Activated T-helper 1 cell treated with anti-CD3 and anti-CD28 coated beads, Interleukin-2, amount 50 U/mL, for 16 hours (primary cell): ENCODE measurements around the gene TMEM167A.

Experiments
- DNase-seq, 2 donors: peaks; one replicate each; pipeline ENCODE4 v3.0.0-alpha.2; 2020; ENCODE audit warnings: low read depth in 1 of 2, low spot score in 1 of 2

TMEM167A gene

DNA sequence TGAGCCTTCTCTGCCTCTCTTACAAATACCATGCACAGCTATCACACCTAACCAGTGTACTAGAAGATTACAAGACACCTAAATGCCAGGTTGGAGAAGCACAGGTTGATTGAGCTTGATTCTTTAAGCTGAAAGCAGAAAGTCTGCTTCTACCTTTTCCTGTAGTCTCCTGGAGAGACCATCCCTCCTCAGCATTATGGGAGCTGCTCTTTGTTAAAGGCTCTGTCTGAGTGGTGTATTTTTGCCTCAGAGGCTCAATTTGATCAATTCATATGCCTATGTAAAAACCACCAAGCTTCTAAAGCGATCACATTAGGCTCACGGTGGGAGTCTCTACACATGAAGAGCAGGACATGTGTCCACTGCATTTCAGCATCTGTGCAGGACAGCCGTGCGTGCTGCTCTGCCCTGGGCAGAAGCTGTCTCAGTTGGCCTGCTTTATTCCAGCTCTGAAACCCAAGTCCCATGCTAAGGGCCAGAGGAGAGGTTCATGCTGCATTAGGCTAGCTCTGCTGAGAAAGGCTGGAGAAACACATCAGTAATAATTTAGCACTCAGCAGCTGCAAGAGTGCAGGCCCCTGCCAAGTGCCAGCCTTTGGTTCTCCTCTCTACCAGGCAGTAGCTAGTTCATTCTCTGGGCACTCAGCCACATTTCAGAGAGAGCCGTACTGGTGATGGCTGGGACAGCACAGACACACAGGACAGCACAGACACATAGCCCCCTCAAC is 41.7 kb downstream of the TMEM167A start:
- DNase-seq, result no peak

DNA sequence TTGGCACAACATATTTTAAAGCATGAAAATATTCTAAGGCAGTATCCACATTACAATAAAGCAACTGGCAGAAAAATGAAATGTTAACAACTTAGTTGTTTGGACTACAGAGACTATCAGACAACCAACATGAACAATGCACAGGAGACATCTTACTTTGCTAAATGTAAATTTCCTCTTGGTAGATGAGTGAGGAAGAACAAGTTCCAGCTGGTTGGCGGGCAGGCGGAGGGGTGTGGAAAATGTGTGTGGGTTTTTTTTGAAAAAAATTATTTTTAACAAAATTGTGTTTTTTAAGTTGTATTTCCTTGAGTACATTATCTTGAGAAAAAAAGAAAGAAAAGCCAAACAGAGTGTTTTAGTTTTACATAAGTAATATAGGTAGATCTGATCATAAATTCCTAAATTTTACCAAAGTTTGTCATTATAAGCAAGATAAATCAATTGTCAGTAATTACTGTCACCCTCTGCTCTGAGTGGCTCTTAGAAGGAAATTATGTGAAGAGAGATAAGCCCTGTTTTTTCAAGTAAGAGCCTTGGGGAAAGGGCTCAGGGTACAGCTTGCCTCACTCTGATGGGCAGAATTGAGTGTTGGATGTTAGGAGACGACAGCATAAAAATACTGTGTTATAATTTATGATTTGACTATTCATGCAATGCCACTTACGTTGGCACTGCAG is 42.5 kb downstream of the TMEM167A start:
- no peak for DNase-seq

DNA sequence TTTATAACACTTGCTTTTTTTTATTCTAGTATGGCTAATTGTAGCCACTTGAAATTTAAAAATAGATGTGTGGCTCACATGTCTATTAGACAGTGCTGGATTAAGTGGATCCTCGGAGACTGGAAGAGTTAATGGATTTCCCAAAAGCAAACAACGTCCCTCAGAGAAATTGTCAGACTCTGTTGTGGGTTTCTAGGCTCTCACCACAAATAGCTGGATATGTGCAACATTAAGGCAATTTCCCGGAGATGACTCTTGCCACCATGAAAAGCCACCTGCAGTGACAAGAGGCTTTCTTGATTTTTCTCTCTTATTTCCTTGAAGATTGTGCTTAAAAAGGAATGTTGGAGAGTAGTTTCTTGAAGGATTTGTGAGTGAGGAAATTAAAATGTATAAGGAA is 43.2 kb downstream of the TMEM167A start:
- no peak for DNase-seq

DNA sequence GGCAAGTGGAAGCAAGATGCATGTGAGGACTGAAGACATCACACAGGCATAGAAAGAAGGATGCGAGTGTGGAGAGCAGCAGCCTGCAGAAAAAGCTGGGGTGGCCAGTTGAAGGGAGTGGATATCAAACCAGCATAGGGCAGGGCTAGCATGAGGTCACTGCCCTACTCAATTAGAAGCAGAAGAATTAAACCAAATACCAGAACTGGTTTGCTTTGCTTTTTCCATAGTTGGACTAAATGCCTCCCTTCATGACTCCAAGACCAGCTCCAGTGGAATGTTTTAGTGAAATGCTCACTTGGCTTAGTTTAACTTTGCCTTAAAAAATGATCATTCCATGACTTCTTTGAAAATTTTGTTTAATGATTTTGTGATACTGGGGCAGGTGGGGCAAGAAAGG is 45.8 kb downstream of the TMEM167A start:
- no peak for DNase-seq

DNA sequence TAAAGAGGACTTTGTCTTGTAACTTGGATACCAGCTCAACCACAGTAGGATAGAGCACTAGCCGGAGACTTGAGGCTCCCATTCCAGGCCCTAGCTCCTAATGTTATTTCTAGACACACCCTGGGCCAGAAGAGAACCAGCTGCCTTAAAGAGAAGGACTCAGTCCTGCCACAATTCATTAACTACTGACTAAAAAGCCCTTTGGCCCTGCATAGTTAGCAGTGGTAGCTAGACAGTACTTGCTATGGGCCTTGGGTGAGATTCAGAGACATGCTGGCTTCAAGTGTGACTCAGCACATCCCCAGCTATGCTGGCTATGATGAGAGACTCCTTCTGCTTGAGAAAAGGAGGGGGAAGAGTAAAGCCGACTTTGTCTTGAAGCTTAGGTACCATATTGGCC is 47.3 kb downstream of the TMEM167A start:
- DNase-seq, result no peak

DNA sequence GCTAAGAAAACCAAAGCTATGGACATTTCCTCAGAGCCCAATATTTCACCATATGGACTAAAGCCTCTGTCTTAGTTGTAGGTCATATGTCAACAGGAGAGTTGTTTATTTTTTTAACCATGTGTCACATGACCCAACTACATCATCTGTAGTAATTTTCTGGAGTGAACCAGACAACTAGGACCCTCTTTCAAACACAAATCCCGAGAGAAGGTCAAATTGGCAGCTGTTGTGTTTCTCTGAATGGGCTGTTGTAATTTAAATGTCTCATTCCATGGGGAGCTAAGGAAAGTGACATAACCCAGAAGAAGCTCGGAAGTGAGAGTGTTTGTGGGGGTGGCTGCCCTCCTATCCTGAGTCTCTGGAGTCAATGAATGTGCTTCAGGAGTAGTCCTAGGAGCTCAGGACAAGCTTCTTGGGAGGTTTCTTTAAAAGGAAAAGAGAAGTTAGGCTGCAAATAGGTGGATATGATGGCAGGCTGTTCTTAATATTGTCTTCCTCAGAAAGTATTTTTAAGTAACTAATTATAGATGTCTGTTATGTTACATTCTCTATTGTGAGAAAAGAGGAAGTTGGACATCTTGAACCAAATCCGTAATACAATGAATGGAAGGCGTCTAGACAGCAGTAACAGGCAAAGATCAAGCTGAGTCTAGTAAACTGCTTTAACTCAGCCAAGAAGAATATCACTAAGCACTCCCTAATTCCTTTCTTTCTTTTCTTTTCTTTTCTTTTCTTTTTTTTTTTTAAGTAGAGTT is 50.1 kb downstream of the TMEM167A start:
- no peak for DNase-seq

DNA sequence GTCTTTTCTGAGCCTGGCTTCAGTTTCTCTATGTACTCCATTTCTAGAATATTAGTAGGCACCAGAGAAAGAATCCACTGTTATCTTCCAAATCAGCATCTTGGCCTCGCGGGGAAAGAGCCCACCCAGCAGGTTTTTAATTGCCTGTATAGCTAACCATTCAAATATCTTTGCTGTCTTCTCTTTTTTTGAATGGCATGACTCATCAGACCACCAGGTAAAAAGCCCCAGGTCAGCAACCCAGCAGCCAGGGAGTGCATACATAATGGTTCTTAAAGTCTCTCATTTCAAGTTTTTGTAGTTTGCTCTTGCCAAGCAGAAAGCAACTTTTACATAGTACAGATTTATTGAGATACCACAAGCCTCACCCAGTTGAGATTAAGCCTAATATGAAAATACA is 50.7 kb downstream of the TMEM167A start:
- DNase-seq, result no peak

DNA sequence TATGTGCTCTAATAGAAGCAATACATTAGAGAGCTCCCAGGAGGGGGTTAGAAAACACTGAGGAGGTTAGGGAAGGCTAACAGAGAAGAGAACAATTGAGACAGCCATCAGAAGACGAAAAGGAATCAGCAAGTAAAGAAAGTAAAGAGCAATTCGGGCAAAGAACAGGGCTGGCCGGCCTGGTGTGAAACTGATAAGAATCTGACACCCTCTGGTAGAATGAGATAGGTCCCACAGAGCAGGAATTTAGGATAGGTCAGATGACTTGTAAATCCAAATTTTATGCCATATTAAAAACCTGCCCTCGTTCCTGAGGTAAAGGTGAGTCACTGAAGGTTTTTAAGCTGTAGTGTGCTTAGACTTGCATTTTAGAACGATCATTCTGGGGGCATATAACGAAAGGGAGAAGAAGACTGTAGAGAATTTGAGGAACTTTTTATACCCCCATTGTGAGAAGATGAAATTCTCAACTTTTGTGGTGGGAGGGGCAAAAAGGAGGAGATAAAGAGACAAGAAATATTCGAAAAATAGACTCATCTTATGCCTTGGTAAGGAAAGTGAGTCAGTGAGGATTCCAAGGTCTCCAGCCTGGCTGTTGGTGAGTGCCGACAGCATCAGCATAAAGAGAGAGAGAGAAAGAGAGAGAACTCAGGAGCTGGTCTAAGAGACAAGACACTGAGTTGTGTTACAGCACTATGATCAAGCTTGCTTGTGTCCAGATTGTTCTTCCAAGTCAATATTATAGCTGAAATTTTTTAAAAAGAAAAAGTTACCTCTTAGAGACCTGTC is 51.3 kb downstream of the TMEM167A start:
- no peak for DNase-seq

DNA sequence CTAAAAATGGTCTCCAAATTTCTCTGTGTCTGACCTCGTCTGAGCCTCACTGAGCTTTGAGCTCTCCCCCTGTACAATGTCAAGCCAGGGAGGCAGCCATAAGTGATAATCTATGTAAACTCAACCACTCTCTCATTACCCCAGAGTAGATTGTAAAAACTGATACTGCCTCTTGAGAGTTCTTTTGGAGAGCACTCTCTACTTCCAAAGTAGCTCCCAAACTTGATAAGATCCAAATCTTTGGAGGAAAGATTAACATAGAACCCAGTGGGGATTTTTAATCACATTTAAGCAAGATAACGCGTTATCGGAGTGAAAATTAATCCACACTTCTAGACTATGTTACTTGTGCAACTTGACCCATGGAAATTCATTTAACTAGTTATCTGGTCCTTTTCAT is 54.9 kb downstream of the TMEM167A start:
- DNase-seq, result no peak

DNA sequence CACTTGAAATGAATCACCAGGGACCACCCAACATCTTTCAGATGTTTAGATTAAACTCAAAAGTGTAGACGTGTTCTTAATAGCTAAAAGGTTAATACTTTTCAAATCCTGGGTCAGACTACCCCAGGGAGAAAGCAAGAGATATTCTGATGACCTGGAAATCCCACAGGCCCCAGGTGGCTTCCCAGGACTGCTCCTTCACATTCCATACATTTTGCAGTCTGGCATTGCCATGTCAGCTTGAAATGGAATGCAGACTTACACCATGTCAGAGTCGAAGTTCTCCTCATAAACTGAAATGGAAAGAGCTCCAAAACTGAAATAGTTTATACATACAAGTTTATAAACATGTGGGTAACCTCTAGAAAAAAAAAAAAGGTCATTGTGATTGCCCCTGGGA is 61.5 kb downstream of the TMEM167A start:
- DNase-seq, result no peak

DNA sequence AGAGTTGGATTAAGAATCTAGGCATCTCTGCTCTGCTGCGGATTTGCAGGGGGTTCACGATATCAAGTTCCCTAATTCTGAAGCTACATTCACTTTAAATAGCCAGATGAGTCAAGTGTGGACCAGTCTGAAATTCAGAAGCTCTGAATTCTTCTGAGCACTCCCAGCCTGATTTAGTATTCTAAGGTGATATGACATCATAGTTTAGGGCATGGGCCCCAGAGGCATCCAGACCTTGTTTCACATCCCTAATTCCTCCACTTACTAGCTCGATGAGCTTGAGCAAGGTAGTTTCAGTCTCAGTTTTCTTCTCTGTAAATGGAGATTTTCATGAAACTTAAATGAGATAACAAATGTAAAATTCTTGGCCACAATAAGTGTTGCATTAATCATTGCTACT is 65.2 kb downstream of the TMEM167A start:
- no peak for DNase-seq

DNA sequence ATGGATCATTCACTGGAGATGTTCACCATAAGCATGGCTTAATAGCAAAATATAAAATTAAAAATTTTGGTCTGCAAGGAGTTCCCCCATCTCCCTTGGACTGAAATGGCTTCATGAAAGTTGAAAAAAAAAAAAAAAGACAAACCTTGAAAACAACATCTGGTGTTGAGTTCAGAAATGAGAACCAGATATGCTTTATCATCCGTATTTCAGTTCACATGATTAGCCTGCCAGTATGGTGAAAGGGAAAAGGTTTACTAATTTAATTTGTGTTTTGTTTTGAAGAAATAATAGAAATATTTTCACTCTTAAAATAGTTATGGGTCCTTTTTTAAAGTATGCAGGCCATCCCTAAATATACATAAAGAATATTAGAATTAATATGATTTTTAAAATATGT is 67.8 kb downstream of the TMEM167A start:
- DNase-seq, result no peak

DNA sequence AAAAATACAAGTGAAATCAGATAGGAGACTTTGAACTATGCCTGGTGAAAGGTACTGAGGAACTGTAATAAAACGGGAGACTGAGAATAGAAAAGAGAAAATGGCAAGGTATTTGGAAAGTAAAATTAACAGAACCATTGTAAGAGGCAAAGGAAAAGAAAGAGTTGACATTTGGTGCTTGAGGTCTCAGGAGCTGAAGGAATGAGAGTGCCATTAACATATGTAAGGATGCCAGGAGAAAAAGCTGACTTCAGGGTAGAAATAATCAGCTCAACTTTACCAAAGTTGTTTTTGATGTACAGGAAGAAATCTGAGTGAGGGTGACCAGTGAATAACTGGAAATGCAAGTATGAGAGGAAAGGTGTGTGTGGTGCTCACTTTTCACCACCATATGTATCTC is 69.4 kb downstream of the TMEM167A start:
- DNase-seq, result no peak

DNA sequence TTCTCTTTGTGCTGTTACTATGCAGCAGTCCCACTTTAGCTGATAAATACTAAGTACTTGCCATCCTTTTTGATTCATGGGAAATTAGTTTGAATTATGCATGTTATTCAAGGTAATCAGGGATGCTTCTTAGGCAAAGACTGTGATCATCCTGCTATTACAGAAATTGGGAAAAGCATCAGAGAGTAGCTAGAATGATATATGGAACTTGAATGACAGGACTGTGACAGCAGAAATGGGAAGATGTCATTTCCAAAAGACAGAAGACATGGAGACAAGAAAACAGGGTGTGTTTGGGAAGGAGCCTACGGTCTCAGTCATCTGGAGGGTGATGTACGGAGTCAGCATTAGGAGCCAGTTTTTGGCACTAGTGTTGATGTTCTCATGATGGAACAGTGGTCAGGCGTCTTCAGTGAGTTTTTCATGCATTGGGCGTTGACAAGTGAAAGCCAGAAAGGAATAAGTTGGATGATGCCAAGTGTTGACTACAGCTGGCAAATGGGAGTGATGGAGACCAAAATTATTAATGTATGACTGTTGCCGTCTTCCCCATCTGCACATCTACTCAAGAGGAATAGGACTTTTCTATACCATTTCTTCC is 70.4 kb downstream of the TMEM167A start:
- DNase-seq, result no peak

DNA sequence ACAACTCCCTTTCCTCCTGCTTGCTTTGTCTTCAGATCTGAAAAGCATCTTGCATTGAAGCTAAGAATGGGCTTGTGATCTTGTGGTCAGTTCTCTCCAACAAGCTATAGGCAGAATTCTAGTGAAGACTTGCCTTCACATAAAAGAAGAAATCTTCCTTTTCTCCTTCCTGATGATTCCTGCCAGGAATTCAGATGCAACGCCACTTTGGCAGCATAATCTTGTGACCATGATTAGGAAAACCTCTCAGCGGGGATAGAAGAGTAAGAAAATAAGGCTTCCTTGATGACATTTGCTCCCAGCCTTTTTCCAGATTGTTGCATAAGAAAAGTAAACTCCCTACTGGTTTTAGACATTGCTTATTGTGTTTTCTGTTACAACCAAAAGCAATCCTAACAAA is 73.4 kb downstream of the TMEM167A start:
- no peak for DNase-seq
